Measurements from ENCODE around the gene TMEM156.

- no peak for TF ChIP-seq CTCF (conservative IDR thresholded peaks at IDR 0.05; ENCODE audit: low read depth in 2 of 2)
- no peak for TF ChIP-seq POLR2AphosphoS5 (IDR thresholded peaks at IDR 0.05; ENCODE audit: low read depth)
- no peak for TF ChIP-seq CREB1 (CRISPR knock-in tag; IDR thresholded peaks at IDR 0.05; ENCODE audit: low read depth)
- TF ChIP-seq EZH2 (IDR thresholded peaks at IDR 0.05; ENCODE audit: low read depth, unreplicated experiment): no peak
- no peak for TF ChIP-seq EZH2phosphoT487 (IDR thresholded peaks at IDR 0.05; ENCODE audit: unreplicated experiment)
Observed at GRCh38 chr4:38919494-38919893, 112.7 kb downstream of the TMEM156 start.
